Measurements from ENCODE around the gene SLC45A2. TPM values are rescaled to one million over a fixed set of nuclear protein-coding genes. Genes with fewer than 3 reads are reported as not detected.

The SLC45A2 gene
- total and polyA plus RNA-seq, 9 of the 15 experiments (the other 6 are each of a cell fraction or from before 2014, with no cell fraction given) = 0.03 to 0.29 (median 0.14) TPM; not detected in 4

DNA sequence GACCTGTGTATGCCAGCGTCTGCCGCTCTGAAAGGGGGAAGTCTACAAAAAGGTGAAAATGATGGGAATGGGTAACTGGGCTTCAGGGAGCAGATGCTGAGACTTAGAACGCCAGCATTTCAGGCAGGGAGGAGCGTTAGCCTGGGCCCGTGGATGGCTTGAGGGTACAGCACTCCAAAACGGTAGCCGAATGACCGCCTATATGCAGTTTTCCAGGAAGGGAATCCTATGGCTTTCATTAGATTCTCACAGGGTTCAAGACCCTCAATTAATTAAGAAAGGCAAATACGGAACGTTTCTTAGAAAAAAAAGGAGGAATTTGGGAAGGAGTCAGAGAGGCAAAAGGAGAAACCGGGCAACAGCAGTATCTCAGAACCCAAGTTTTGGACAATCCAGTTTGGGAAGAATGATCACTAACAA is 22.7 kb upstream of the SLC45A2 start (continued):
- no peak for TF ChIP-seq ATF1 (CRISPR knock-in tag; IDR thresholded peaks at IDR 0.05)
- TF ChIP-seq ATF1 (tag; IDR thresholded peaks at IDR 0.05) = no peak
- TF ChIP-seq, protein P1, sequence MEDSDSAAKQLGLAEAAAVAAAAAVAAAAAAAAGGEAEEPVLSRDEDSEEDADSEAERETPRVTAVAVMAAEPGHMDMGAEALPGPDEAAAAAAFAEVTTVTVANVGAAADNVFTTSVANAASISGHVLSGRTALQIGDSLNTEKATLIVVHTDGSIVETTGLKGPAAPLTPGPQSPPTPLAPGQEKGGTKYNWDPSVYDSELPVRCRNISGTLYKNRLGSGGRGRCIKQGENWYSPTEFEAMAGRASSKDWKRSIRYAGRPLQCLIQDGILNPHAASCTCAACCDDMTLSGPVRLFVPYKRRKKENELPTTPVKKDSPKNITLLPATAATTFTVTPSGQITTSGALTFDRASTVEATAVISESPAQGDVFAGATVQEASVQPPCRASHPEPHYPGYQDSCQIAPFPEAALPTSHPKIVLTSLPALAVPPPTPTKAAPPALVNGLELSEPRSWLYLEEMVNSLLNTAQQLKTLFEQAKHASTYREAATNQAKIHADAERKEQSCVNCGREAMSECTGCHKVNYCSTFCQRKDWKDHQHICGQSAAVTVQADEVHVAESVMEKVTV (CRISPR knock-in tag; IDR thresholded peaks at IDR 0.05) = no peak
- TF ChIP-seq IRF2 (CRISPR knock-in tag; IDR thresholded peaks at IDR 0.05) = no peak
- no peak for TF ChIP-seq NFYB (IDR thresholded peaks at IDR 0.05; ENCODE audit: extremely low read depth, insufficient read length)
- TF ChIP-seq MAFK (IDR thresholded peaks at IDR 0.05; ENCODE audit: low read length) = no peak
- TF ChIP-seq NFXL1 (CRISPR knock-in tag; IDR thresholded peaks at IDR 0.05) = no peak
- TF ChIP-seq ZNF253 (CRISPR knock-in tag; conservative IDR thresholded peaks at IDR 0.05) = no peak
- TF ChIP-seq, protein P2, sequence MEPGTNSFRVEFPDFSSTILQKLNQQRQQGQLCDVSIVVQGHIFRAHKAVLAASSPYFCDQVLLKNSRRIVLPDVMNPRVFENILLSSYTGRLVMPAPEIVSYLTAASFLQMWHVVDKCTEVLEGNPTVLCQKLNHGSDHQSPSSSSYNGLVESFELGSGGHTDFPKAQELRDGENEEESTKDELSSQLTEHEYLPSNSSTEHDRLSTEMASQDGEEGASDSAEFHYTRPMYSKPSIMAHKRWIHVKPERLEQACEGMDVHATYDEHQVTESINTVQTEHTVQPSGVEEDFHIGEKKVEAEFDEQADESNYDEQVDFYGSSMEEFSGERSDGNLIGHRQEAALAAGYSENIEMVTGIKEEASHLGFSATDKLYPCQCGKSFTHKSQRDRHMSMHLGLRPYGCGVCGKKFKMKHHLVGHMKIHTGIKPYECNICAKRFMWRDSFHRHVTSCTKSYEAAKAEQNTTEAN (CRISPR knock-in tag; IDR thresholded peaks at IDR 0.05) = no peak
- no peak for TF ChIP-seq TEAD2 (tag; IDR thresholded peaks at IDR 0.05)
- no peak for TF ChIP-seq SMARCA5 (IDR thresholded peaks at IDR 0.05)
- no peak for TF ChIP-seq XRCC3 (IDR thresholded peaks at IDR 0.05)
- TF ChIP-seq, protein P3, sequence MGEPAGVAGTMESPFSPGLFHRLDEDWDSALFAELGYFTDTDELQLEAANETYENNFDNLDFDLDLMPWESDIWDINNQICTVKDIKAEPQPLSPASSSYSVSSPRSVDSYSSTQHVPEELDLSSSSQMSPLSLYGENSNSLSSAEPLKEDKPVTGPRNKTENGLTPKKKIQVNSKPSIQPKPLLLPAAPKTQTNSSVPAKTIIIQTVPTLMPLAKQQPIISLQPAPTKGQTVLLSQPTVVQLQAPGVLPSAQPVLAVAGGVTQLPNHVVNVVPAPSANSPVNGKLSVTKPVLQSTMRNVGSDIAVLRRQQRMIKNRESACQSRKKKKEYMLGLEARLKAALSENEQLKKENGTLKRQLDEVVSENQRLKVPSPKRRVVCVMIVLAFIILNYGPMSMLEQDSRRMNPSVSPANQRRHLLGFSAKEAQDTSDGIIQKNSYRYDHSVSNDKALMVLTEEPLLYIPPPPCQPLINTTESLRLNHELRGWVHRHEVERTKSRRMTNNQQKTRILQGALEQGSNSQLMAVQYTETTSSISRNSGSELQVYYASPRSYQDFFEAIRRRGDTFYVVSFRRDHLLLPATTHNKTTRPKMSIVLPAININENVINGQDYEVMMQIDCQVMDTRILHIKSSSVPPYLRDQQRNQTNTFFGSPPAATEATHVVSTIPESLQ (CRISPR knock-in tag; IDR thresholded peaks at IDR 0.05) = 0 out of 2 replicates have a peak, but pooled peaks have one; percentile 25

Data from K562 (cell line).